A673 (cell line): ENCODE measurements around the gene ALG13. TPM values are rescaled to one million over a fixed set of nuclear protein-coding genes. Genes with fewer than 3 reads are reported as not detected.

Experiments used
- BruUV-seq: library from RNA; stranded (reverse); fragments of 400-500 nt; replicated peaks from 2 replicates; lab custom pipeline; 2021; lab: Mats Ljungman, UMichigan
- CTCF ChIA-PET: fragments of 300-600 bp; sonication (Branson Sonifier 250); formaldehyde crosslinking; loops from one replicate; lab custom pipeline; 2022; ENCODE audit warnings: antibody characterized with exemption; lab: Charles Lee
- POLR2A ChIA-PET: fragments of 300-600 bp; sonication (Branson Sonifier 250); formaldehyde crosslinking; loops from one replicate; lab custom pipeline; 2022; ENCODE audit warnings: antibody characterized with exemption; ENCODE audit not compliant: low non-redundant PET; lab: Charles Lee
- DNase-seq: peaks from one replicate; pipeline ENCODE4 v3.0.0-alpha.2; 2015; ENCODE audit warnings: low spot score
- H3K27ac ChIP-seq: fragments of 200-600 bp; sonication (generic); 2 replicates; pipeline ENCODE4 v1.5.1; 2016; ENCODE audit warnings: mixed run types, low read depth, mild to moderate bottlenecking, mixed read lengths, antibody characterized with exemption, low read length; ENCODE audit not compliant: poor library complexity, severe bottlenecking
- H3K27me3 ChIP-seq: fragments of 200-600 bp; sonication (generic); replicated peaks from 2 replicates; pipeline ENCODE4 v1.6.1; 2017; ENCODE audit warnings: mixed run types, low read depth, mild to moderate bottlenecking, mixed read lengths, antibody characterized with exemption, low read length; ENCODE audit not compliant: insufficient read depth, poor library complexity
- H3K36me3 ChIP-seq: fragments of 200-600 bp; sonication (generic); 2 replicates; pipeline ENCODE4 v1.6.1; 2016; ENCODE audit warnings: mixed run types, mild to moderate bottlenecking, mixed read lengths, antibody characterized with exemption, low read length; ENCODE audit not compliant: insufficient read depth, poor library complexity, severe bottlenecking
- H3K4me1 ChIP-seq: fragments of 200-600 bp; sonication (generic); 2 replicates; pipeline ENCODE4 v1.6.1; 2017; ENCODE audit warnings: mixed run types, mild to moderate bottlenecking, mixed read lengths, antibody characterized with exemption, low read length; ENCODE audit not compliant: insufficient read depth, poor library complexity, severe bottlenecking
- H3K4me3 ChIP-seq: fragments of 200-600 bp; sonication (generic); 2 replicates; pipeline ENCODE4 v1.5.1; 2016; ENCODE audit warnings: low read depth, mixed run types, mild to moderate bottlenecking, mixed read lengths, low read length; ENCODE audit not compliant: poor library complexity, severe bottlenecking
- H3K9me3 ChIP-seq: fragments of 200-600 bp; sonication (generic); 2 replicates; pipeline ENCODE4 v1.6.1; 2016; ENCODE audit warnings: mixed run types, low read depth, mild to moderate bottlenecking, mixed read lengths, antibody characterized with exemption, low read length; ENCODE audit not compliant: poor library complexity, severe bottlenecking
- CTCF ChIP-seq: fragments of 300-800, 200-600 bp; sonication (generic); conservative IDR thresholded peaks from 2 replicates; pipeline ENCODE4 v1.5.1; 2017; ENCODE audit warnings: low read depth, mild to moderate bottlenecking, antibody characterized with exemption, low read length, moderate library complexity, mixed read lengths
- EZH2 ChIP-seq: fragments of 200-600 bp; sonication (generic); IDR thresholded peaks from 2 replicates; pipeline ENCODE4 v1.6.1; 2017; ENCODE audit warnings: borderline replicate concordance, low read depth, mild to moderate bottlenecking, mixed read lengths, antibody characterized with exemption, low read length; ENCODE audit not compliant: poor library complexity, severe bottlenecking
- intact Hi-C: fragments of 100-400 bp; cut with micrococcal nuclease; formaldehyde crosslinking; loops from one replicate; pipeline ENCODE4 v1.10.0; 2022; ENCODE audit not compliant: unreplicated experiment
- total RNA-seq: library from RNA; stranded (reverse); gene quantifications from 2 replicates; pipeline ENCODE4 v1.2.3, GENCODE V29; 2021

The ALG13 gene
- total RNA-seq, 1 experiment from 2014 or later: 35.9 TPM

DNA sequence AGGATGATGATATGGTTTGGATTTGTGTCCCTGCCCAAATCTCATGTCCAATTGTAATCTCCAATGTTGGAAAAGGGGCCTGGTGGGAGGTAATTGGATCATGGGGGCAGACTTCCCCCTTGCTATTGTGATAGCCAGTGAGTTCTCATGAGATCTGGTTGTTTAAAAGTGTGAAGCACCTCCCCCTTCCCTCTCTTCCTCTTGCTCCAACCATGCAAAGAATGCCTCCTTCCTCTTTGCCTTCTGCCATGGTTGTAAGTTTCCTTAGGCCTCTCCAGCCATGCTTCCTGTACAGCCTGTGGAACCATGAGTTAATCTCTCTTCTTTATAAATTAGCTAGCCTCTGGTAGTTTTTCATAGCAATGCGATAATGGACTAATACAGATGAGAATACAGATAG, 19.7 kb upstream of the ALG13 start:
- DNase-seq: no peak
- Histone ChIP-seq H3K9me3 (no peaks in the 10 kb centered on the region), H3K27me3 (peaks cover 2% of the 10 kb centered on the region), H3K36me3 (no peaks in the 10 kb centered on the region), H3K4me3 (no peak overlapping the region), H3K4me1 (no peaks in the 10 kb centered on the region), H3K27ac (no peak overlapping the region)
- ChIA-PET CTCF (no interaction called here), POLR2A (no interaction called here)
- intact Hi-C loops: no loop called here
- no peak for TF ChIP-seq EZH2
- no peak for TF ChIP-seq CTCF
- BruUV-seq: no TSS peak

- DNase-seq: no peak
- H3K36me3 ChIP-seq: no peaks in the 10 kb centered on the region
- H3K27ac ChIP-seq: no peak overlapping the region
- ChIA-PET CTCF (no interaction called here), POLR2A (no interaction called here)
- TF ChIP-seq EZH2 (no peak), CTCF (no peak)
- intact Hi-C loops: no loop called here
- peaks cover 2% of the 10 kb centered on the region for H3K27me3 ChIP-seq
- H3K9me3 ChIP-seq: no peaks in the 10 kb centered on the region
- no peak overlapping the region for H3K4me3 ChIP-seq
- H3K4me1 ChIP-seq: no peaks in the 10 kb centered on the region
- BruUV-seq: no TSS peak
Measured at GRCh38 chrX:111662292-111662691, 18.7 kb upstream of the ALG13 start.

GRCh38 chrX:111671668-111672067, 9.3 kb upstream of the ALG13 start:
- Histone ChIP-seq H3K36me3 (no peaks in the 10 kb centered on the region), H3K27ac (no peak overlapping the region), H3K4me1 (no peaks in the 10 kb centered on the region), H3K9me3 (no peaks in the 10 kb centered on the region), H3K4me3 (no peak overlapping the region), H3K27me3 (no peaks in the 10 kb centered on the region)
- ChIA-PET POLR2A (no interaction called here), CTCF (no interaction called here)
- TF ChIP-seq CTCF (no peak), EZH2 (no peak)
- DNase-seq: no peak
- intact Hi-C loops: no loop called here
- no TSS peak for BruUV-seq
